ENCODE results near the gene AUTS2.

The AUTS2 gene

DNA sequence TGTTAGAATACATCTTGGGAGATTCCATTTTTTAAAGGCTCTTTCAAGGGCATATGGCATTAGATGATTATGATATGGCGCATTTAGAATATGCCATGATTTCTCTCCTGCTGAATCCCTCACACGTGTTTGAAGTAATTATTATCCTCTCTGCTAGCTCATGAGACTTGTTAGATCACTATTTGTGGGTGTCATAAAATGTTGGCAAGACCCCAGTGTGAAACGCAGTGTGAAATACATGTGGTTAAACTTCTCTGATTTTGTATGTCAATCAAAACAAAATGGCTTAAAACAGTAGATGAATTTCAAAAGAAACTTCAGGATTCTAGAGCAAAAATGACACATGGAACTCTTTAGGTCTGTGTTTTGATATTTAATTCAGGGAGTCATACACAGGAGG lies 560.8 kb downstream of the AUTS2 start:
- ChIA-PET POLR2A (no interaction called here), CTCF (no interaction called here)
- no peak for DNase-seq (ENCODE audit: extremely low spot score)
- no peak for TF ChIP-seq SUZ12 (IDR thresholded peaks at IDR 0.05)
- no peak for TF ChIP-seq ARNT (IDR thresholded peaks at IDR 0.05)
- no peak for TF ChIP-seq FOXK2 (IDR thresholded peaks at IDR 0.05)
- no peak for TF ChIP-seq SP1 (IDR thresholded peaks at IDR 0.05)
- TF ChIP-seq FOXA1 (IDR thresholded peaks at IDR 0.05), result no peak

DNA sequence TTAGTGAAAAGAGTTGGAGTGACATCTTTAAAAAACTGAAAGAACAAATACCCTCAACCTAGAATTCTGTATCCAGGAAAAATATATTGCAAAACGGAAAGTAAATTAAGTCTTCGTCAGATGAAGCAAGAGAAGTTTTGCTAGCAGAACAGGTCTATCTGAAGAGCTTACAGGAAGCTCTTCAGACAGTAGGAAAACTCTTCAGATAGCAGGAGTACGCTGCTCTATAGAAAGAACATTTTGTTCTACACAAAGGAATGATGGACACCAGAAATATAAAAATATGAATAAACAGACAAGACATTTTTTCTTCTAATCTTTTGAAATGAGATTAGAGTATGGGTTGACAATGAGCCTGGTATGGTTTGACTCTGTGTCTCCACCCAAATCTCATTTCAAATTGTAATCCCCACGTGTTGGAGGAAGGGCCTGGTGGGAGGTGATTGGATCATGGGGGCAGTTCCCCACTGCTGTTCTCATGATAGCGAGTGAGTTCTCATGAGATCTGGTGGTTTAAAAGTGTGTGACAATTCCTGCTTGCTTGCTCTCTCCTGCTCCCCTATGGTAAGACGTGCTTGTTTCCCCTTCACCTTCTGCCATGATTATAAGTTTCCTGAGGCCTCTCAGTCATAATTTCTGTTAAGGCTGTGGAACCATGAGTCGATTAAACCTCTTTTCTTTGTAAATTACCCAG lies 567.3 kb downstream of the AUTS2 start:
- no peak for DNase-seq (ENCODE audit: extremely low spot score)
- ChIA-PET CTCF (interaction anchor here (0.7 kb wide), 1 partner anchor 48 kb away, joined by 3 read pairs; no protein-coding TSS in a partner anchor), POLR2A (no interaction called here)
- TF ChIP-seq HDGF (IDR thresholded peaks at IDR 0.05; ENCODE audit: borderline replicate concordance) (no peak), SP1 (IDR thresholded peaks at IDR 0.05) (no peak), ZNF384 (IDR thresholded peaks at IDR 0.05) (no peak), FOXA1 (IDR thresholded peaks at IDR 0.05) (no peak), ELF4 (IDR thresholded peaks at IDR 0.05) (no peak), BHLHE40 (IDR thresholded peaks at IDR 0.05; ENCODE audit: borderline replicate concordance) (no peak), TARDBP (IDR thresholded peaks at IDR 0.05) (no peak), NFRKB (IDR thresholded peaks at IDR 0.05) (no peak), CTBP1 (IDR thresholded peaks at IDR 0.05; ENCODE audit: borderline replicate concordance) (no peak), FOXM1 (IDR thresholded peaks at IDR 0.05; ENCODE audit: borderline replicate concordance) (no peak), FOXK2 (IDR thresholded peaks at IDR 0.05) (no peak), SUZ12 (IDR thresholded peaks at IDR 0.05) (no peak), LEF1 (IDR thresholded peaks at IDR 0.05; ENCODE audit: borderline replicate concordance) (no peak), ARNT (IDR thresholded peaks at IDR 0.05) (no peak), L3MBTL2 (conservative IDR thresholded peaks at IDR 0.05) (no peak)
- TF ChIP-seq, protein P1, sequence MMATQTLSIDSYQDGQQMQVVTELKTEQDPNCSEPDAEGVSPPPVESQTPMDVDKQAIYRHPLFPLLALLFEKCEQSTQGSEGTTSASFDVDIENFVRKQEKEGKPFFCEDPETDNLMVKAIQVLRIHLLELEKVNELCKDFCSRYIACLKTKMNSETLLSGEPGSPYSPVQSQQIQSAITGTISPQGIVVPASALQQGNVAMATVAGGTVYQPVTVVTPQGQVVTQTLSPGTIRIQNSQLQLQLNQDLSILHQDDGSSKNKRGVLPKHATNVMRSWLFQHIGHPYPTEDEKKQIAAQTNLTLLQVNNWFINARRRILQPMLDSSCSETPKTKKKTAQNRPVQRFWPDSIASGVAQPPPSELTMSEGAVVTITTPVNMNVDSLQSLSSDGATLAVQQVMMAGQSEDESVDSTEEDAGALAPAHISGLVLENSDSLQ (IDR thresholded peaks at IDR 0.05), result no peak

DNA sequence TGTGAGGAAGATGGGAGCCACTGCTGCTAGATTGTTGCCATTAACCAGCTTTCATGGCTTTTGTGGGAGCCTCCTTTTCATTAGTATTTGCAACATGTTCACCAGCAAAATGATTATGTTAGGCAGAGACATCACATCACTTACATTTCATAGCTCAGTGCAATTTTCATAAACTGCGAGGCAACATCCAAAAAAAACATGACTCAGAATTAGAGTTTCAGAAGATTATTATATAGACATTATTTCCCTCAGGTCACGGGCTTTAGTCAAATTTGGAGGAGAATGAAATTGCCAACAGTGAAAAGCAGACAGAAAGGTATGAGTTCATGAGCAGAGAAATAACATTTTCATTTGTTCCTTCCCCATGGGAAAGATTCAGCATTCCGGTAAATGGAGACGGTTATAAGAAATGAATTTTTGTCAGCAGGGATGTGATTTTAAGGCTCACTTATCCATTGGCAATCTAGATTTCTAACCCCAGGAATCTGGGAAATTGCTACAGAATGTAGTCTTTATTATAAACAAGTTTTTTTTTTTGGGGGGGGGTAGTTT lies 573.2 kb downstream of the AUTS2 start:
- ChIA-PET POLR2A (no interaction called here), CTCF (interaction anchor here (0.7 kb wide), 1 partner anchor 10 kb away, joined by 3 read pairs; no protein-coding TSS in a partner anchor)
- no peak for TF ChIP-seq L3MBTL2 (conservative IDR thresholded peaks at IDR 0.05)
- no peak for TF ChIP-seq LEF1 (IDR thresholded peaks at IDR 0.05; ENCODE audit: borderline replicate concordance)
- no peak for TF ChIP-seq BHLHE40 (IDR thresholded peaks at IDR 0.05; ENCODE audit: borderline replicate concordance)
- no peak for TF ChIP-seq ARNT (IDR thresholded peaks at IDR 0.05)
- no peak for TF ChIP-seq SP1 (IDR thresholded peaks at IDR 0.05)
- TF ChIP-seq FOXK2 (IDR thresholded peaks at IDR 0.05), result no peak
- no peak for DNase-seq (ENCODE audit: extremely low spot score)

DNA sequence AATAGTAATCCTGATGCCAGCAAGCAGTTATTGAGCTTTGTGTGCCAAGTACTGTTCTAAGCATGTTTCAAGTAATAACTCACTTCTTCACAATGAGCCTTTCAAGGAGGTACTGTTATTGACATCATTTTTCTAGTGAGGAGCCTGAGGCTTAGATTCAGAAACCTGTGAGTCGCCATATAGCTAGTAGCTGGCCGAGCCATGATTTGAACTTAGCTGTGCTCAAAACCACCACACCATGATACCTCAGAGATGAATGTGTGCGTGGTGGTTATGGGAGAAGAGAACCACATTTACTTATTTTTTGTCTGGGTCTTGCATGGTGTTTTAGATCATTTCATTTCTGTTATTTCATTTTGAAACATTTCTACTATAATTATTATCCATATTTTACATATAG lies 578.9 kb downstream of the AUTS2 start:
- POLR2A ChIA-PET, result no interaction called here
- CTCF ChIA-PET, result no interaction called here

DNA sequence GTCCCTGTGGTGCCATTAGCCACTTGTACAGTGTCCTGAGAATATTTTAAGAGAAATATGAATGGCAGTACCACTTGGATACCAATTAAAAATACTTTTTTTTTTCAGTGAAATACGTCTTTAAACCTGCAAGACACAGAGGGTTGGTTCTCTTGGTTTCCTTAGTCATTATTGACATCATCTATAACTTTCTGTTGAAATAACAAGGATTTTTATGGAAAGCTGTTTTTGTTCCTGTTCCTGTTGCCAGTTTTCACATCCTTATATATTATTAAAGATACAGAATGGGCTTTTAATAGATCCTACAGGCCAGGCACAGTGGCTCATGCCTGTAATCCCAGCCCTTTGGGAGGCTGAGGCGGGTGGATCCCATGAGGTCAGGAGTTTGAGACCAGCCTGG lies 579.9 kb downstream of the AUTS2 start:
- TF ChIP-seq HDGF (IDR thresholded peaks at IDR 0.05; ENCODE audit: borderline replicate concordance) (no peak), FOXA1 (IDR thresholded peaks at IDR 0.05) (no peak), L3MBTL2 (conservative IDR thresholded peaks at IDR 0.05) (no peak), CTBP1 (IDR thresholded peaks at IDR 0.05; ENCODE audit: borderline replicate concordance) (no peak), FOXM1 (IDR thresholded peaks at IDR 0.05; ENCODE audit: borderline replicate concordance) (no peak), ZNF384 (IDR thresholded peaks at IDR 0.05) (no peak), ELF4 (IDR thresholded peaks at IDR 0.05) (no peak), LEF1 (IDR thresholded peaks at IDR 0.05; ENCODE audit: borderline replicate concordance) (no peak), BHLHE40 (IDR thresholded peaks at IDR 0.05; ENCODE audit: borderline replicate concordance) (no peak), TARDBP (IDR thresholded peaks at IDR 0.05) (no peak), FOXK2 (IDR thresholded peaks at IDR 0.05) (no peak), ARNT (IDR thresholded peaks at IDR 0.05) (no peak), SUZ12 (IDR thresholded peaks at IDR 0.05) (no peak), SP1 (IDR thresholded peaks at IDR 0.05) (no peak)
- TF ChIP-seq, protein P1 (IDR thresholded peaks at IDR 0.05), result no peak
- ChIA-PET POLR2A (no interaction called here), CTCF (no interaction called here)
- no peak for DNase-seq (ENCODE audit: extremely low spot score)

More for the DNA sequence above, 578.9 kb downstream of the AUTS2 start:
- TF ChIP-seq, protein P1 (IDR thresholded peaks at IDR 0.05), result no peak
- TF ChIP-seq CTBP1 (IDR thresholded peaks at IDR 0.05; ENCODE audit: borderline replicate concordance) (no peak), NFRKB (IDR thresholded peaks at IDR 0.05) (no peak), SUZ12 (IDR thresholded peaks at IDR 0.05) (no peak), ZNF384 (IDR thresholded peaks at IDR 0.05) (no peak), HDGF (IDR thresholded peaks at IDR 0.05; ENCODE audit: borderline replicate concordance) (no peak), FOXK2 (IDR thresholded peaks at IDR 0.05) (no peak), ARNT (IDR thresholded peaks at IDR 0.05) (no peak), LEF1 (IDR thresholded peaks at IDR 0.05; ENCODE audit: borderline replicate concordance) (no peak), BHLHE40 (IDR thresholded peaks at IDR 0.05; ENCODE audit: borderline replicate concordance) (no peak), TARDBP (IDR thresholded peaks at IDR 0.05) (no peak), ELF4 (IDR thresholded peaks at IDR 0.05) (no peak), L3MBTL2 (conservative IDR thresholded peaks at IDR 0.05) (no peak), SP1 (IDR thresholded peaks at IDR 0.05) (no peak), FOXA1 (IDR thresholded peaks at IDR 0.05) (no peak)
- DNase-seq (ENCODE audit: extremely low spot score), result no peak

DNA sequence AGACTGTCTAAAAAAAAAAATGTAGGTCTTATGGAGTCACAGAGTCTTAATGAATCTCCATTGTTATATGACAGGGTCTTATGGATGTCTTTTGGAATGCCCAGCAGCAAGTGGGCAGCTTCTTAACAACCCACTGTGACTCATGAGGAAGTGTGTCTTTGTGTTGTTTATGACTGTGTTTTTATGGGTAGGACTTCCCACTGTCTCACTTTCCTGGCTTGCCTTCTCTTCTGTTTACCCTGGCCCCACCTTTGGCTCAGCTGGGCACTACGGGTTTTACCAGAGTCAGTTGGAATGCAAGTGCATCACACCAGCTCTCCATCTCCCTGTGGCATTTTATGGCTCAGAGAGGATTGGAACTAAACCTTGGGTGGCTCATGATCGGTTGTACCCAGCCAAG lies 580.5 kb downstream of the AUTS2 start:
- DNase-seq (ENCODE audit: extremely low spot score), result no peak
- POLR2A ChIA-PET, result no interaction called here
- CTCF ChIA-PET, result no interaction called here
- TF ChIP-seq SUZ12 (IDR thresholded peaks at IDR 0.05) (no peak), FOXM1 (IDR thresholded peaks at IDR 0.05; ENCODE audit: borderline replicate concordance) (no peak), FOXK2 (IDR thresholded peaks at IDR 0.05) (no peak), LEF1 (IDR thresholded peaks at IDR 0.05; ENCODE audit: borderline replicate concordance) (no peak), SP1 (IDR thresholded peaks at IDR 0.05) (no peak), ELF4 (IDR thresholded peaks at IDR 0.05) (no peak), TARDBP (IDR thresholded peaks at IDR 0.05) (no peak), BHLHE40 (IDR thresholded peaks at IDR 0.05; ENCODE audit: borderline replicate concordance) (no peak), HDGF (IDR thresholded peaks at IDR 0.05; ENCODE audit: borderline replicate concordance) (no peak), L3MBTL2 (conservative IDR thresholded peaks at IDR 0.05) (no peak), FOXA1 (IDR thresholded peaks at IDR 0.05) (no peak)
- TF ChIP-seq, protein P1 (IDR thresholded peaks at IDR 0.05), result no peak
